GM15510 (cell line): ENCODE results near the gene STEAP1.

ENCODE experiments used
- POLR2A ChIP-seq: IDR thresholded peaks from 3 replicates; pipeline ENCODE4 v1.6.1; 2011; ENCODE audit warnings: borderline replicate concordance; ENCODE audit not compliant: insufficient read length; ENCODE audit errors: extremely low read depth

STEAP1 gene

DNA sequence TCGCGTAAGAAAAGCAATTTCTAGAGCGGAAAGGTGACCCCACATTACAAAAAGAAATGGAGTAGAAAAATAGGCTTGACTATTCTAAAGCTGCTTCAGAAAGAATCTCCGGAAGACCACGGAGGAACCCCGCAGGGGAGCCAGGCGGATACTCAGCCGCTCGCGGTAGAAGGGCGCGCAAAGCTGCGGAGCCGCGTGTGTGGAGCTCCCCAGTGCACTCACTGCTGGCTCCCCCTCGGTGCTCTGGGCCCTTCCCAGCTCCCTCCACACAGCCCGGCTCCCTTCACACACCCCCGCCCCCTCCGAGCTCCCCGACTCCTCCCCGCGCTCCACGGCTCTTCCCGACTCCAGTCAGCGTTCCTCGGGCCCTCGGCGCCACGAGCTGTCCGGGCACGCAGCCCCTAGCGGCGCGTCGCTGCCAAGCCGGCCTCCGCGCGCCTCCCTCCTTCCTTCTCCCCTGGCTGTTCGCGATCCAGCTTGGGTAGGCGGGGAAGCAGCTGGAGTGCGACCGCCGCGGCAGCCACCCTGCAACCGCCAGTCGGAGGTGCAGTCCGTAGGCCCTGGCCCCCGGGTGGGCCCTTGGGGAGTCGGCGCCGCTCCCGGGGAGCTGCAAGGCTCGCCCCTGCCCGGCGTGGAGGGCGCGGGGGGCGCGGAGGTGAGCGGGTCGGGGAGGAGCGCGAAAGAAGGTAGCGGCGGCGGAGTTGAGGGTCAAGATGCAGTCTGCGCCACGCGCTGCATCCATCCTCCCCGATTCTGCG, 57.3 kb downstream of the STEAP1 start, which contains the start of gene STEAP2:
STEAP2 (plus strand) TSS at position 350 of the 758 bp plus-strand sequence. CDS start 13,343 bp downstream, outside the sequence.
- TF ChIP-seq POLR2A, result peak; percentile 21

DNA sequence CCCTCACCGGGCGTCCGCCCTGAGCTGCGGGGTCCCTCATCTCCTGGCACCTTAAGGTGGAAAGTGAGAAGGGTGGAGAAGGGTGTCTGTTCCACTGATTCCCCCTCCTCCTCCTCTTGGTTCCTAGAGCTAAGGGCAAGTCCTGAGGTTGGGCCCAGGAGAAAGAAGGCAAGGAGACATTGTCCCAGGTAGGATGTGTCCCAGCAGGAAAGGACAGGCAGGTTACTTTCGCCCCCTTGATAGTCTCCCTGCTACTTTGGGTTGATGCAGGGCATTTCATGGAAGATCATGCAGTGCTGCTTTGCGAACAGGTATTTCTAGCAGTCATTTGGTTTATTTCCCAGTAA, 57.9 kb downstream of the STEAP1 start:
- TF ChIP-seq POLR2A, result no peak

DNA sequence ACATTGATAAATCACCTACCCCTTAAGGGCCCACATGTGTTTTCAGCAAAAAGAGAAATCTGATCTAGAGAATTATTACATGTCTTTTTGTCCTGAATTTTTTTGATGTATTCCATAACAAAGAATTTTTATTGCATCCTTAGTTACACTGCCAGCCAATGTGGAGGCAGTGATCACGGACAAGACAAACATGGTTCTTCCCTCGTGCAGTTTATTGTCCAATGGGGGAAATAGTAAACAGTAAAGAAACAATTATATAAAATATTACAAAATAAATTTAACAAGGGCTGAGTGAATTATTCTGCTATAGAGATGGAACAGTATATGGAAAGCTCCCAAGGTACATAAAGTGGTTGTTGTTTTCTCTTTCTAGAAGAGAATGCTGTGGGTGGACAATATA, 59.3 kb downstream of the STEAP1 start:
- no peak for TF ChIP-seq POLR2A
